ENCODE results near the gene BCAS2.

Gene BCAS2

GRCh38 chr1:114581335-114582287 lies at the start of gene BCAS2:
TSS of gene BCAS2 (minus strand) at chr1:114581615. CDS start at chr1:114581591, 24 bp downstream.
- peaks cover 43% of the 10 kb centered on the region for H3K79me2 ChIP-seq (ENCODE audit: control insufficient read depth, low read length)
- no peaks in the 10 kb centered on the region for H3K9me2 ChIP-seq (replicated peaks; ENCODE audit: control insufficient read depth, low read length)
- no peak for TF ChIP-seq CTCF (IDR thresholded peaks at IDR 0.05; ENCODE audit: low read depth, low read length, poor library complexity, severe bottlenecking)
- TF ChIP-seq EZH2phosphoT487 (IDR thresholded peaks at IDR 0.05; ENCODE audit: borderline replicate concordance, low read length): no peak
- no peaks in the 10 kb centered on the region for H3K9me3 ChIP-seq (ENCODE audit: control insufficient read depth, insufficient read depth, low read length)
- H3K4me1 ChIP-seq (ENCODE audit: control insufficient read depth, low read length): peaks cover 21% of the 10 kb centered on the region
- no peaks in the 10 kb centered on the region for H4K20me1 ChIP-seq (ENCODE audit: control insufficient read depth, insufficient read depth, low read depth, low read length)
- peaks cover 35% of the 10 kb centered on the region for H3K36me3 ChIP-seq (ENCODE audit: control insufficient read depth, low read length)
- peak within 1 kb of the TSS; percentile 96 for H3K4me3 ChIP-seq (ENCODE audit: low read length)
- H3K27me3 ChIP-seq (ENCODE audit: control insufficient read depth, low read length): no peaks in the 10 kb centered on the region
- peak within 1 kb of the TSS; percentile 93 for H3K4me2 ChIP-seq (ENCODE audit: low read length)
- H3K27ac ChIP-seq (ENCODE audit: low read depth, low read length): peak within 1 kb of the TSS; percentile 46
- H3F3A ChIP-seq (ENCODE audit: control insufficient read depth, insufficient read depth): no peaks in the 10 kb centered on the region

- no peaks in the 10 kb centered on the region for H3K79me2 ChIP-seq (ENCODE audit: control insufficient read depth, low read length)
- H3K4me2 ChIP-seq (ENCODE audit: low read length): no peak overlapping the region
- no peak for TF ChIP-seq EZH2phosphoT487 (IDR thresholded peaks at IDR 0.05; ENCODE audit: borderline replicate concordance, low read length)
- no peak for TF ChIP-seq CTCF (IDR thresholded peaks at IDR 0.05; ENCODE audit: low read depth, low read length, poor library complexity, severe bottlenecking)
- H3K27ac ChIP-seq (ENCODE audit: low read depth, low read length): no peak overlapping the region
- no peaks in the 10 kb centered on the region for H3K36me3 ChIP-seq (ENCODE audit: control insufficient read depth, low read length)
- no peaks in the 10 kb centered on the region for H4K20me1 ChIP-seq (ENCODE audit: control insufficient read depth, insufficient read depth, low read depth, low read length)
- no peak overlapping the region for H3K4me3 ChIP-seq (ENCODE audit: low read length)
- peaks cover 3% of the 10 kb centered on the region; the same call in 1 of the 2 replicates for H3K27me3 ChIP-seq (ENCODE audit: control insufficient read depth, low read length)
- no peaks in the 10 kb centered on the region for H3K9me3 ChIP-seq (ENCODE audit: control insufficient read depth, insufficient read depth, low read length)
- no peaks in the 10 kb centered on the region for H3K9me2 ChIP-seq (replicated peaks; ENCODE audit: control insufficient read depth, low read length)
- H3F3A ChIP-seq (ENCODE audit: control insufficient read depth, insufficient read depth): no peaks in the 10 kb centered on the region
- no peaks in the 10 kb centered on the region for H3K4me1 ChIP-seq (ENCODE audit: control insufficient read depth, low read length)
Observed at GRCh38 chr1:114627107-114627506, 45.7 kb upstream of the BCAS2 start.

- Histone ChIP-seq H3K4me3 (ENCODE audit: low read length) (no peak overlapping the region), H3K4me2 (ENCODE audit: low read length) (no peak overlapping the region), H3F3A (ENCODE audit: control insufficient read depth, insufficient read depth) (no peaks in the 10 kb centered on the region), H3K27me3 (ENCODE audit: control insufficient read depth, low read length) (peaks cover 10% of the 10 kb centered on the region), H3K4me1 (ENCODE audit: control insufficient read depth, low read length) (no peaks in the 10 kb centered on the region), H3K27ac (ENCODE audit: low read depth, low read length) (no peak overlapping the region), H3K9me2 (replicated peaks; ENCODE audit: control insufficient read depth, low read length) (no peaks in the 10 kb centered on the region), H3K9me3 (ENCODE audit: control insufficient read depth, insufficient read depth, low read length) (no peaks in the 10 kb centered on the region), H3K36me3 (ENCODE audit: control insufficient read depth, low read length) (no peaks in the 10 kb centered on the region), H3K79me2 (ENCODE audit: control insufficient read depth, low read length) (no peaks in the 10 kb centered on the region), H4K20me1 (ENCODE audit: control insufficient read depth, insufficient read depth, low read depth, low read length) (no peaks in the 10 kb centered on the region)
- no peak for TF ChIP-seq CTCF (IDR thresholded peaks at IDR 0.05; ENCODE audit: low read depth, low read length, poor library complexity, severe bottlenecking)
- no peak for TF ChIP-seq EZH2phosphoT487 (IDR thresholded peaks at IDR 0.05; ENCODE audit: borderline replicate concordance, low read length)
Observed at GRCh38 chr1:114623364-114623763, 41.9 kb upstream of the BCAS2 start.

All from DOHH2 (cell line).